A204.1 (cell line): ENCODE measurements around the gene OCA2.
"Not testable (repeated sequence)": the region's sequence is repeated elsewhere in the genome, so short reads cannot be mapped to it uniquely, and the experiment has no call there.

Source experiments
- FAIRE-seq: peaks from 2 replicates; lab custom pipeline; 2012; peaks lifted over from hg19 to GRCh38; lab: Jason Lieb, UNC

The OCA2 gene

GRCh38 chr15:27868828-27869404 is 230.2 kb downstream of the OCA2 start:
- FAIRE-seq = no peak

DNA sequence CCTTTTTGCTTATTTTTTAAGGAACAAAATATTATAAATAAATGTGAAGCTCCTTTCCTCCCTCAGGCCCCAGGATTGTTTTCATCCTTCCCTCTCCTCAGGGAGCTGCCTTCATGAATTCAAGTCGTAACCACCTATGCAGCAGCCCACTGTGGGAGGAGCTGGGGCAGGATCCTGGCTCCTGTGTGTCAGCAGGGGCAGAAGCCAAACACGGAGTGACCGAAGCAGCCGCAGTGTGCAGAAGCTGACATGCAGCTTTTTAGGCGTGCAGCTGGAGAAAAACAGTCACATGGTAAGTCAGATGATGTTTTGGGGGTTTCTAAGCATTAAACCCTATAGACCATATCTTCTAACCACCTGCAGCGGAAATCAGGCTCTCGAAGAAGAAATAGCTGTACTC is 231.3 kb downstream of the OCA2 start:
- no peak for FAIRE-seq

GRCh38 chr15:27866505-27867165 is 232.5 kb downstream of the OCA2 start:
- FAIRE-seq = no peak

DNA sequence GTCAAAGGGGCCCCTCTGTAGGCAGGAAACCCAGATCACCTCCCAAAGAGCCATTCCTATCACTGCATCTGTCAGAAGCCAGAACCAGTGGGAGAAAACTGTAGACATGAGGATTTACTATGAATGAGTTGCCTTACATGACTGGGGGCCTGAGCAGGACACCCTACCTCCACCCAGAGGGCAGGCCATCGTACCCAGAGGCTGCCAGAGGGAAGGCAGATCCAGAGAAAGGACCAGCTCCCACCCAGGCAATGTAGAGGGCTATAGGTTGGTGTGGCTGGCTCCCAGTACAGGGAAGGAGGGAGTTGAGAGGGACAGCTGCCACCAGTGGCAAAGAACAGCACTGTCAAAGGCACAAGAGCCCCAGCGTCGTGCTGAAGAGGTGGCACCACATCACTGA is 233.2 kb downstream of the OCA2 start:
- FAIRE-seq = no peak

- no peak for FAIRE-seq
These were observed 233.7 kb downstream of the OCA2 start for GRCh38 chr15:27865323-27865922.

DNA sequence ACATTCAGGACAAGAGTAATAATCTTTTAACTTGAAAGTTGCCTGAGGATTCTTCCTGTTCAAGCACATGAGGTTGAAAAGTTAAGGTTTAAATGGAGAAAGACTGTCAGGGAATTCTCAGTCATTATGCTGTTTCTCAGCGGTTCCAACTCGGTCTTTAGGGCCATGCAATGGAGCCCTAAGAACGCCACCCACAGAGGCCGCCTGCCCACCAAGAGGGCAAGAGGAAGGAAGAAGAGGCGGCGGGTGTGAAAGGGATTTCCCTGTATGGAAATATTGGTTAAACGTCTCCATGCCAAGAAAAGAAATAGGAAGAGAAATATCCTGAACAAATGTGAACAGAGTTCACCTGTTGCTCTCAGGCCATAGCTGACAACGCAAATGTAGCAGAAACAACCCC is 234.4 kb downstream of the OCA2 start:
- no peak for FAIRE-seq

- FAIRE-seq = no peak
These were observed 235.0 kb downstream of the OCA2 start for GRCh38 chr15:27864086-27864485.

GRCh38 chr15:27863000-27863399 is 236.1 kb downstream of the OCA2 start:
- no peak for FAIRE-seq

DNA sequence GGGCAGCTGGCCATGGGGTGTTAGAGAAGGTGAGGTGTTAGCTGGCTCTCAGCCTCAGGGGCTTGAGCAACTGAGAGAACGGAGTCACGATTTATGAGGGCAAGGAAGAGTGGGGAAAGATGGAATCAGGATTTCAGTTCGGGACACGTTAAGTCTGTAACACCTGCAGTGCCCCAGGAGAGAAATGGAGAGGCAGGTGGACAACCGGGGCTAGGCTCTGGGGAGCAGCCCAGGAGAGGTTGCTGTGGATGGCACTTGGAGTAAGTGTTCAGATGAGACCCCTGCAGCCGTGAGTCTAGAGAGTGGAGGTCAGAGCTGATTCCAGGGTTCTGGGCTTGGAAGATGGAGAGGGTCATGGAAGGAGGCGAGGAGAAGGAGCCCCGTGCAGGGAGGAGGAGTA is 237.9 kb downstream of the OCA2 start:
- FAIRE-seq = no peak

- FAIRE-seq = no peak
These were observed 244.0 kb downstream of the OCA2 start for GRCh38 chr15:27855137-27855536.

- FAIRE-seq = no peak
These were observed 244.5 kb downstream of the OCA2 start for GRCh38 chr15:27854601-27855000.

DNA sequence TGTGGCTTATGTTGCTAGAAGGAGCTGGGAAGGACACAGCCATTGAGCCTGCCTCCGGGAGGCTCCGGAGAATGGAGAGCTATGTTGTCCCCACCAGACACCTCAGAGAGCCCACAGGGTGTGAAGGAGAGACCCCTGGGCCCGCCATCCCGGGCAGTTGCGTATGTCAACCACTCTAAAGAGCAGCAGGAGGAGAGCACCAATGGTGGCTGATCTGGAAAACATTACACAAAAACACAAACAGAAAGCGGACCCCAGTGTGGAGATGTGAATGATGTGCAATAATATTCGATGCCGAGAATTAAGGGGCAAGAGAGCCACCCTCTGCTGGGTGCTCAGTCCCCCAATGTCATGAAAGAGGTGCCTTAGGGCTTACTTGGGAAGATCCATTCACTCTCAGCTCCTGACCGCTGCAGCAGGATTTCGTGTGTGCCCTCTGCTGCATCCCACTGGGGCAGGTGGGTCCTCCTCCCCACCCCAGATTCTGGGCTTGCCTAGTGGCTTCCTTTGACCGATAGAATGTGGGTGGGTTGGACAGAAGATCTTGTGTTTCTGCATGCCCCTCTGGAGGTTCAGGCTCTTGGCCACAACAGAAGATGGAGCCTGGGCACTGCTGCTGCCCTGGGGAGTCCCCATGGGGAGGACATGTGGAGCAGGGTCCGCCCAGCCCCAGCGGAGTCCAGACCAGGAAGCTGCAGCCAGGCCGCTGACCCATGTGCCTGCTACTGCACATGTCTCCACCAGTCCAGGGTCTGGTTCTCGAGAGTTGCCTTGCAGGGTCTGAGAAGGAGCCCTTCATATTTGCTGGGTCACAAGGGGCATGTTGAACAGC is 245.3 kb downstream of the OCA2 start:
- no peak for FAIRE-seq

DNA sequence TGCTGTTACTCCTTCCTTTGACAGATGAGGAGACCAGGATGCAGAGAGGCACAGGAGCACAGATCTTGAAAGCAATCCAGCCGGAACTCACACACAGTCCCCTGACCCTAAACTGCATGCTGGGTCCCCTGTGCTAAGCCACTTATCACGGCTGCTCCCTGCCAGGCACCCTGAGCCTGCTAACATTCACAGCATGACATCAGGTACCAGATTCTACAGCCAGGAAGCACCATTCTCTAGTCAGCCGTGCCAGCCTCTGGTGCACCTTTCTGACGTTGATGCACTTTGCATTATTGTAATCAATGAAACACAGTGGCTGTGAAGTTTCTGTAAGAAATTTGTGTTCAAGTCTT is 247.3 kb downstream of the OCA2 start:
- FAIRE-seq = no peak

- no peak for FAIRE-seq
These were observed 247.9 kb downstream of the OCA2 start for GRCh38 chr15:27850981-27851857.

GRCh38 chr15:27850050-27850449 is 249.1 kb downstream of the OCA2 start:
- FAIRE-seq = no peak

- not testable (repeated sequence) for FAIRE-seq
These were observed 250.2 kb downstream of the OCA2 start for GRCh38 chr15:27848936-27849335.

DNA sequence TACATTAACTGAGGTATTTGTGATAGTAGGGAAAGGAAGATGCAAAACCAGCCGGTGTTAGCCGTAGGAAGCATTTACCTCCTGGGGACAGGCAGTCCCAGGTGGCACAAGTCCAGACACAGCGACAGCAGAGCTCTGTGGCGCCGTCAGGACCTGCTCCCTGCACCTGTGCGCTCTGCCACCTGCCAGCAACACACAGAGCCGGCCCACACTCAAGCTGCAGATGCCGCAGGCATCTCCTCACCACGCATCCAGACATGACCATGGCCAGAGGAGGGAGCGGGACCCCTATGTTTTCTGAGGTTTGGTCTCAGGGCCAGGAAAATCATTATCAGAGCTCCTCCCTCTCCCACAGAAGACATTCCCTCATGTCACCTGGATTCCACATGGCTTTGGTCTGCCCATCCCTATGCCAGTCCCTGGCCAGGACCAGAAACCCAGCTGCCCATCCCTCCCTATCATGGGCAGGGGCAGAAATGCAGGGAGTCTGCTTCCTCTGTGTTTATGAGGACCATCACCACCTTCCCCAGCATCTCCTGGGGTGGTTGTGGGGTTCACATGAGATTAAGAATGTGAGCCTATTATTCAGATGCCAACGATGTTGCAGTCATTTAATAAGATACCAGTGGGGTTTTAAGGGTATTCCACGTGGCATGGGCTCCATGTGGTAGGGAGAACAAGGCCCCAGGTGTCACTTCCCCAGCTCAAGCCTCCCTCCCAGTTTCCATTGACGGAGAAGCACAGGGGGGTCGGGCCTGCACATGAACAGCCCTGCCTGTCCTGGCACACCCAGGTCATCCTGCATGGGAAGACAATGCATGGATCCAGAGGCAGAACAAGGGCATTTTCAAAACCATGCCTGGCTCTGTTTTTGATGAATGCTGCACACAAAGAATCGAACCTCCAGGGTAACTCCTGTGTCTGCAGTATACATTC is 251.1 kb downstream of the OCA2 start:
- no peak for FAIRE-seq

GRCh38 chr15:27846722-27847395 is 252.3 kb downstream of the OCA2 start:
- no peak for FAIRE-seq

DNA sequence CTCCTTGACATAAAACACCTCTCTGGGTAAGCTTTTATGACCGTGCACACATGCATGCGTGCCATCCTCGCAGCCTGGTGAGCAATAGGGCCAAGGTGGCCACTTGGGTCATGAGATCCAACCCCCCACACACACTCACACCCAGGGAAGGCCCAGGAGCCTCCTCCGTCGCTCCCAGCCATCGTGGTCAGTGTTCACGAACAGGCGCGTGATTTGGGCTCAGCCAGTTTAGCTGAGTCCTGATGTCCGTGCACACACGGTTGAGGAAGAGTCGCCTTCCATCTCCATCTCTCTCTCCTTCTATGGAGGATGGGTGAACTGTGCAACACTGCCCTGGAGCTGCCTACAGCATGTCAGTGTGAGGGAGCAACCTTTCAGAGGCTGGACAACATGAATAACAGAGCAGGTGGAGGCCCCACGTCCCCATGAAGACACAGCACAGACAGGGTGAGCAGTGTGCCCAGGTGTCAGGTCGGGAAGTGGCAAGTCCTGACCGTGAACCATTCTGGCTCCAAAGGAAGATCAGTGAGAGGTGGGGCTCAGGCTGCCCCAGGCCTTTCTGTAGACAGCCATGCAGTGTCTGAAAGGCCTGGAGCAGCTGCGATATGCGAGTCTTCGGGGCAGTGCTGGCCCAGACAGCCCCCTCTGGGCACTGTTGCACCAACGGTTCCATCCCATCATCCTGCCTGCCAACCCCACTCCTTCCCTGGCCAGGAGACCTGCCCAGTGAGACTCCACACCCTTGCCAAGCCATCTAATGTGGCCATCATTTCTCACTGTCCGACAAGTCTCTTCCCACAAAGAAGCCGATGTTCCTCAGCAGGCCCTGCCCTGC is 253.4 kb downstream of the OCA2 start:
- FAIRE-seq = no peak
